ENCODE results near the gene ERMN. TPM values are rescaled to one million over a fixed set of nuclear protein-coding genes. Genes with fewer than 3 reads are reported as not detected.

ERMN gene
- total and polyA plus RNA-seq, 2 of the 13 experiments (the other 11 are each of a cell fraction or from before 2014, with no cell fraction given), result not detected

DNA sequence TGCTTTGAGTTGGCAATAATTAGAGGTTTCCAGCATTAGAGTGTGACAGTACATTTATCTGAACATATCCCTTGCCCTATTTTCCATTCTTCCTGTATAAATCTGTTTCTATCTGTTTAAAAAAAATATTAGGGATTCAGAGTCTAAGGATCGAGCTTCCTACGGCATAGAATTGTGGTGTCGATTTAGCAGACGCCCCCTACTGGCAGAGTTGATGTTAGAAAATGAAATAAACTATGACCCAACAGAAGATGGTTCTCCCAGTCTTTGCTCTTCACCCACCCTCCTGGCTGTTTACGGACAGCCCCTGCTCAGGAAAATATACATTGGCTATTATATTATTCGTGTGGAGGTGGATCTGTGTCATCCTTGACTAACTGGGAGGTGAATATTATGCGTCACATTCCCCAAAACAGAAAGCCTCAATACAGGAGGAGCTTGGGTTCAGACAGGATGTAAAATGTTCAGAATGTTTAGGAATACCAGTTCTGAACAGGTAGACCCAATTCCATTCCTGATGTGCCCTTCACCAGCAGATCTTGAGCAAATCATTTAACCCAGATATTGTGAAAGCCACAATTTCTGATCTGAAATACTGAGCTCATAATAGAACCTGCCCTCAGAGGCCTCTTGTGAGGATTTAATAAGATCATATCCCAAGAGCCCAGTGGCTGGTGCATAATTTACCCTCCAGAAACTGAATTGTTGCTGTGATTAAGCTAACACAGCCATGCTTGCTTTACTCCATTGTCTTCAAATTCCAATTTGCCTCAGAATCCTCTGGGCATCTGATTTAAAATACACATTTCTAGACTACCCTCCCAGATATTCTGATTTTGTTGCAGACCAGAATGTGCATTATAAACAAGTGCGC, 10.8 kb upstream of the ERMN start:
- POLR2A ChIA-PET, result no interaction called here
- no TSS peak for BruUV-seq (replicated peaks)

More for the DNA sequence above, 10.8 kb upstream of the ERMN start:
- H3K4me3 ChIP-seq (replicated peaks in 1 of 3; ENCODE audit: insufficient read depth in 1 of 3, low read depth in 2 of 3, low read length in 3 of 3), result no peak overlapping the region
- H4K20me1 ChIP-seq (ENCODE audit: insufficient read depth, low read length), result no peaks in the 10 kb centered on the region
- no peaks in the 10 kb centered on the region for H3K27me3 ChIP-seq (ENCODE audit: control insufficient read depth in 1 of 2, insufficient read depth in 2 of 2, low read length in 2 of 2)
- FAIRE-seq (peak; percentile 50), ATAC-seq (peak; percentile 93), DNase-seq (ENCODE audit: low spot score) (peak; percentile 44)
- H3K4me1 ChIP-seq (ENCODE audit: insufficient read depth, low read length), result no peaks in the 10 kb centered on the region
- TF ChIP-seq STAG1 (CRISPR knock-in tag; IDR thresholded peaks at IDR 0.05), result 0 out of 2 replicates have a peak, but pooled peaks have one; percentile 11
- TF ChIP-seq, protein P1, sequence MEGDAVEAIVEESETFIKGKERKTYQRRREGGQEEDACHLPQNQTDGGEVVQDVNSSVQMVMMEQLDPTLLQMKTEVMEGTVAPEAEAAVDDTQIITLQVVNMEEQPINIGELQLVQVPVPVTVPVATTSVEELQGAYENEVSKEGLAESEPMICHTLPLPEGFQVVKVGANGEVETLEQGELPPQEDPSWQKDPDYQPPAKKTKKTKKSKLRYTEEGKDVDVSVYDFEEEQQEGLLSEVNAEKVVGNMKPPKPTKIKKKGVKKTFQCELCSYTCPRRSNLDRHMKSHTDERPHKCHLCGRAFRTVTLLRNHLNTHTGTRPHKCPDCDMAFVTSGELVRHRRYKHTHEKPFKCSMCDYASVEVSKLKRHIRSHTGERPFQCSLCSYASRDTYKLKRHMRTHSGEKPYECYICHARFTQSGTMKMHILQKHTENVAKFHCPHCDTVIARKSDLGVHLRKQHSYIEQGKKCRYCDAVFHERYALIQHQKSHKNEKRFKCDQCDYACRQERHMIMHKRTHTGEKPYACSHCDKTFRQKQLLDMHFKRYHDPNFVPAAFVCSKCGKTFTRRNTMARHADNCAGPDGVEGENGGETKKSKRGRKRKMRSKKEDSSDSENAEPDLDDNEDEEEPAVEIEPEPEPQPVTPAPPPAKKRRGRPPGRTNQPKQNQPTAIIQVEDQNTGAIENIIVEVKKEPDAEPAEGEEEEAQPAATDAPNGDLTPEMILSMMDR (CRISPR knock-in tag; IDR thresholded peaks at IDR 0.05), result peak; percentile 69
- TF ChIP-seq MTA3 (CRISPR knock-in tag; IDR thresholded peaks at IDR 0.05), result no peak
- TF ChIP-seq, protein P2, sequence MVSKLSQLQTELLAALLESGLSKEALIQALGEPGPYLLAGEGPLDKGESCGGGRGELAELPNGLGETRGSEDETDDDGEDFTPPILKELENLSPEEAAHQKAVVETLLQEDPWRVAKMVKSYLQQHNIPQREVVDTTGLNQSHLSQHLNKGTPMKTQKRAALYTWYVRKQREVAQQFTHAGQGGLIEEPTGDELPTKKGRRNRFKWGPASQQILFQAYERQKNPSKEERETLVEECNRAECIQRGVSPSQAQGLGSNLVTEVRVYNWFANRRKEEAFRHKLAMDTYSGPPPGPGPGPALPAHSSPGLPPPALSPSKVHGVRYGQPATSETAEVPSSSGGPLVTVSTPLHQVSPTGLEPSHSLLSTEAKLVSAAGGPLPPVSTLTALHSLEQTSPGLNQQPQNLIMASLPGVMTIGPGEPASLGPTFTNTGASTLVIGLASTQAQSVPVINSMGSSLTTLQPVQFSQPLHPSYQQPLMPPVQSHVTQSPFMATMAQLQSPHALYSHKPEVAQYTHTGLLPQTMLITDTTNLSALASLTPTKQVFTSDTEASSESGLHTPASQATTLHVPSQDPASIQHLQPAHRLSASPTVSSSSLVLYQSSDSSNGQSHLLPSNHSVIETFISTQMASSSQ (IDR thresholded peaks at IDR 0.05; ENCODE audit: low read depth), result no peak
- TF ChIP-seq, protein P2 (CRISPR knock-in tag; IDR thresholded peaks at IDR 0.05; ENCODE audit: borderline replicate concordance), result no peak
- H3K36me3 ChIP-seq (replicated peaks in 1 of 2; ENCODE audit: control insufficient read depth in 1 of 2, insufficient read depth in 2 of 2, low read length in 2 of 2), result no peaks in the 10 kb centered on the region
- 10% methylated on average over 8 of the region's 8 CpGs for WGBS (ENCODE audit: low lambda C conversion rate)
- no peaks in the 10 kb centered on the region for H3K79me2 ChIP-seq (ENCODE audit: insufficient read depth, low read length)
- no peak overlapping the region for H3K9ac ChIP-seq (ENCODE audit: insufficient read depth, low read depth, low read length)
- intact Hi-C loops (cut with micrococcal nuclease; ENCODE audit: unreplicated experiment) (loop anchor here (1.0 to 10.0 kb wide), 2 partner anchors 34 to 1962 kb away; no protein-coding TSS in a partner anchor), in situ Hi-C loops (cut with HindIII; ENCODE audit: extremely low pct_ligation_motif_present, low pct_unique_long_range_greater_than_20kb) (no loop called here)
- no peak overlapping the region for H3K27ac ChIP-seq (ENCODE audit: extremely low read length, insufficient read depth, low read length)
- CTCF ChIA-PET (ENCODE audit: low intra/inter-chr PET ratio, low total read pairs), result interaction anchor here (1.3 to 2.2 kb wide), 3 partner anchors 8 to 34 kb away, joined by 3 to 11 read pairs (median 4); no protein-coding TSS in a partner anchor
- no peak overlapping the region for H3K4me2 ChIP-seq (ENCODE audit: low read depth, low read length)
- H3K9me3 ChIP-seq (ENCODE audit: low read length), result no peaks in the 10 kb centered on the region
- H2AFZ ChIP-seq (ENCODE audit: low read length), result peak overlapping the region; percentile 4
